ENCODE results near the gene PCDH19.

GRCh38 chrX:100297728-100298127, 112.3 kb downstream of the PCDH19 start:
- TF ChIP-seq POLR2A (IDR thresholded peaks at IDR 0.05) (no peak), POLR2AphosphoS5 (IDR thresholded peaks at IDR 0.05) (no peak)
- TF ChIP-seq, protein P1, sequence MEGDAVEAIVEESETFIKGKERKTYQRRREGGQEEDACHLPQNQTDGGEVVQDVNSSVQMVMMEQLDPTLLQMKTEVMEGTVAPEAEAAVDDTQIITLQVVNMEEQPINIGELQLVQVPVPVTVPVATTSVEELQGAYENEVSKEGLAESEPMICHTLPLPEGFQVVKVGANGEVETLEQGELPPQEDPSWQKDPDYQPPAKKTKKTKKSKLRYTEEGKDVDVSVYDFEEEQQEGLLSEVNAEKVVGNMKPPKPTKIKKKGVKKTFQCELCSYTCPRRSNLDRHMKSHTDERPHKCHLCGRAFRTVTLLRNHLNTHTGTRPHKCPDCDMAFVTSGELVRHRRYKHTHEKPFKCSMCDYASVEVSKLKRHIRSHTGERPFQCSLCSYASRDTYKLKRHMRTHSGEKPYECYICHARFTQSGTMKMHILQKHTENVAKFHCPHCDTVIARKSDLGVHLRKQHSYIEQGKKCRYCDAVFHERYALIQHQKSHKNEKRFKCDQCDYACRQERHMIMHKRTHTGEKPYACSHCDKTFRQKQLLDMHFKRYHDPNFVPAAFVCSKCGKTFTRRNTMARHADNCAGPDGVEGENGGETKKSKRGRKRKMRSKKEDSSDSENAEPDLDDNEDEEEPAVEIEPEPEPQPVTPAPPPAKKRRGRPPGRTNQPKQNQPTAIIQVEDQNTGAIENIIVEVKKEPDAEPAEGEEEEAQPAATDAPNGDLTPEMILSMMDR (IDR thresholded peaks at IDR 0.05) = no peak
